Caco-2 (cell line): ENCODE measurements around the gene FEZ2. TPM values are rescaled to one million over a fixed set of nuclear protein-coding genes. Genes with fewer than 3 reads are reported as not detected.

ENCODE experiments used
- BruUV-seq: library from RNA; stranded (reverse); fragments of 400-500 nt; replicated peaks from 2 replicates; lab custom pipeline; 2021; lab: Mats Ljungman, UMichigan
- CTCF ChIA-PET: fragments of 300-600 bp; sonication (Branson Sonifier 250); formaldehyde crosslinking; loops from one replicate; lab custom pipeline; 2022; ENCODE audit warnings: antibody characterized with exemption; lab: Charles Lee
- POLR2A ChIA-PET: fragments of 300-600 bp; sonication (Branson Sonifier 250); formaldehyde crosslinking; loops from one replicate; lab custom pipeline; 2022; ENCODE audit warnings: antibody characterized with exemption; lab: Charles Lee
- DNase-seq, 2 experiments: peaks; one replicate each; pipeline versions ENCODE4 v3.0.0 to v3.0.0-alpha.2; 2020 to 2022
- H3K27me3 ChIP-seq: replicated peaks from 2 replicates; pipeline ENCODE4 v1.6.0; 2011; ENCODE audit warnings: low read length; ENCODE audit not compliant: control insufficient read depth, insufficient read depth
- H3K36me3 ChIP-seq: 2 replicates; pipeline ENCODE4 v1.5.1; 2011; ENCODE audit warnings: low read length; ENCODE audit not compliant: control insufficient read depth, insufficient read depth
- H3K4me1 ChIP-seq: fragments of 250-450 bp; sonication (Bioruptor Pico); 2 replicates; pipeline ENCODE4 v1.5.1; 2020; ENCODE audit warnings: mild to moderate bottlenecking
- H3K4me3 ChIP-seq: 2 replicates; pipeline ENCODE4 v1.5.1; 2011; ENCODE audit warnings: low read depth, mild to moderate bottlenecking, control low read depth, low read length
- H3K9me3 ChIP-seq: fragments of 250-450 bp; sonication (Bioruptor Pico); 2 replicates; pipeline ENCODE4 v1.5.1; 2020; ENCODE audit warnings: mild to moderate bottlenecking, moderate library complexity
- H3K27ac Mint-ChIP-seq: one replicate; pipeline ENCODE4 v1.8.0; 2022; ENCODE audit warnings: mixed read lengths; ENCODE audit not compliant: unreplicated experiment
- H3K27me3 Mint-ChIP-seq: one replicate; pipeline ENCODE4 v1.8.0; 2022; ENCODE audit warnings: mixed read lengths; ENCODE audit not compliant: insufficient read depth, unreplicated experiment
- H3K36me3 Mint-ChIP-seq: one replicate; pipeline ENCODE4 v1.8.0; 2022; ENCODE audit warnings: mild to moderate bottlenecking, mixed read lengths; ENCODE audit not compliant: insufficient read depth, unreplicated experiment
- H3K4me1 Mint-ChIP-seq: one replicate; pipeline ENCODE4 v1.8.0; 2022; ENCODE audit warnings: low read depth, mixed read lengths; ENCODE audit not compliant: unreplicated experiment
- H3K4me3 Mint-ChIP-seq: one replicate; pipeline ENCODE4 v1.8.0; 2022; ENCODE audit warnings: mild to moderate bottlenecking, moderate library complexity, mixed read lengths; ENCODE audit not compliant: unreplicated experiment
- H3K9me3 Mint-ChIP-seq: one replicate; pipeline ENCODE4 v1.8.0; 2022; ENCODE audit warnings: mixed read lengths; ENCODE audit not compliant: unreplicated experiment
- CTCF ChIP-seq, 2 experiments: fragments of 200-600 bp in 1 of 2; IDR thresholded peaks; 1 replicate in 1 of 2; 2 replicates in 1 of 2; pipeline versions ENCODE4 v1.5.1 to v1.8.0; 2011 to 2022; ENCODE audit warnings: antibody characterized with exemption in 1 of 2, control low read depth in 1 of 2, inconsistent platforms in 1 of 2, low read depth in 1 of 2, low read length in 1 of 2, mild to moderate bottlenecking in 1 of 2, moderate library complexity in 1 of 2; ENCODE audit not compliant: insufficient read depth in 1 of 2, severe bottlenecking in 1 of 2, unreplicated experiment in 1 of 2
- intact Hi-C: fragments of 100-400 bp; cut with micrococcal nuclease; formaldehyde crosslinking; loops from one replicate; pipeline ENCODE4 v1.10.0; 2022; ENCODE audit not compliant: unreplicated experiment
- total RNA-seq: library from RNA; stranded (reverse); gene quantifications from 2 replicates; pipeline ENCODE4 v1.2.3, GENCODE V29; 2022

Gene FEZ2
- total RNA-seq, 1 experiment from 2014 or later, result 55.8 TPM

- peaks cover 10% of the 10 kb centered on the region for H3K4me1 Mint-ChIP-seq
- intact Hi-C loops, result no loop called here
- no peak for TF ChIP-seq CTCF (IDR thresholded peaks at IDR 0.05; ENCODE audit: insufficient read depth in 1 of 2, low read depth in 1 of 2, low read length in 1 of 2, severe bottlenecking in 1 of 2, unreplicated experiment in 1 of 2)
- peaks cover 5% of the 10 kb centered on the region; the same call in 1 of the 2 replicates for H3K36me3 ChIP-seq
- no peak overlapping the region for H3K4me3 ChIP-seq
- no peaks in the 10 kb centered on the region for H3K9me3 Mint-ChIP-seq
- H3K4me1 ChIP-seq, result no peaks in the 10 kb centered on the region
- BruUV-seq, result no TSS peak
- DNase-seq, result no peak
- H3K27ac Mint-ChIP-seq, result no peak overlapping the region
- peaks cover 37% of the 10 kb centered on the region for H3K36me3 Mint-ChIP-seq
- no peak overlapping the region for H3K4me3 Mint-ChIP-seq
- POLR2A ChIA-PET, result no interaction called here
- CTCF ChIA-PET, result interaction anchor here (1.0 kb wide), 1 partner anchor 21 kb away, joined by 3 read pairs; no protein-coding TSS in a partner anchor
- H3K27me3 ChIP-seq, result no peaks in the 10 kb centered on the region
- H3K9me3 ChIP-seq, result no peaks in the 10 kb centered on the region
- no peaks in the 10 kb centered on the region for H3K27me3 Mint-ChIP-seq
Measured at GRCh38 chr2:36528274-36528673, 69.7 kb downstream of the FEZ2 start.

DNA sequence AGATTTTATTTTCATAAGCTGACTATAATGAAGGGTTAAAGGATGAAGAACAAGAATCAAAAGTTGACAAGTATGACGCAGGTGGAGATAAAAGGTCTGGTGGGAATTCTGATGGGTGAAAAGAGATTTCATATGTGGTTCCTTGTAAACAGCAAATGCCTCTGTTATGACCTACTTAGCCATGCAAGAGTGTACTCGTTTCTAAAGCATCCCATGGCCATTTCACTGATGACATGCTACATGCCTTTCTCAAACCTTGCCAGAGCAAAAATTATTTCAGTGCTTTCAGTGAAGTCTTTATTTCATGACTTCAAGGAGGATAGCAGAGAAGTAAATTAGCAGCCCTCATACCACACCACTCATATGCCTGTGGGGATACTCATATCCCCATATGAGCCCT, 71.7 kb downstream of the FEZ2 start:
- H3K36me3 Mint-ChIP-seq, result peaks cover 58% of the 10 kb centered on the region
- BruUV-seq, result no TSS peak
- no peak for TF ChIP-seq CTCF (IDR thresholded peaks at IDR 0.05; ENCODE audit: insufficient read depth in 1 of 2, low read depth in 1 of 2, low read length in 1 of 2, severe bottlenecking in 1 of 2, unreplicated experiment in 1 of 2)

DNA sequence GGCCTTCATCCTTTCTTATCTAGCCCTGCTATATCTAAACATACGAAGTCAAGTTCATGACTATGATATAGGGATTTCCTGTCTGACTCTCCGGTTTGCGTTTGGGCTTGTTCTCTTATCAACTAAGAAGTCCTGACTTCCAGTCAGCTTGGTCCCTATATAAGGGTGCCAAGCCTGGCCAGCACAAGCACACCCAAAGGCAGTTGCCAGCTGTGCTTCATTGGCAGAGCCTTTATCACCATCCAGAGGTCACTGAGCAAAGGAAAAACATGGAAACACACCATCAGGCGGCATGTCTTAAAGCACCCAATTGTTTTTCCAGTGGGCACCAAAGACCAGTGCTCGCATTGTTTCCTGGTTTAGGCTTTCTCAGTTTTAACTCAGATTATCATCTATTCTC, 72.7 kb downstream of the FEZ2 start:
- Mint-ChIP-seq H3K4me3 (no peak overlapping the region), H3K9me3 (no peaks in the 10 kb centered on the region), H3K36me3 (peaks cover 67% of the 10 kb centered on the region), H3K4me1 (peaks cover 15% of the 10 kb centered on the region), H3K27me3 (no peaks in the 10 kb centered on the region), H3K27ac (no peak overlapping the region)
- no peaks in the 10 kb centered on the region; the same call in 1 of the 2 replicates for H3K4me1 ChIP-seq
- ChIA-PET CTCF (no interaction called here), POLR2A (interaction anchor here (0.6 kb wide), 1 partner anchor 65 kb away, joined by 3 read pairs; no protein-coding TSS in a partner anchor)
- H3K27me3 ChIP-seq, result no peaks in the 10 kb centered on the region
- no TSS peak for BruUV-seq
- DNase-seq, result no peak
- H3K36me3 ChIP-seq, result peaks cover 6% of the 10 kb centered on the region; the same call in 1 of the 2 replicates
- intact Hi-C loops, result no loop called here
- H3K9me3 ChIP-seq, result no peaks in the 10 kb centered on the region
- TF ChIP-seq CTCF (IDR thresholded peaks at IDR 0.05; ENCODE audit: insufficient read depth in 1 of 2, low read depth in 1 of 2, low read length in 1 of 2, severe bottlenecking in 1 of 2, unreplicated experiment in 1 of 2), result no peak
- H3K4me3 ChIP-seq, result no peak overlapping the region

More for the DNA sequence above, 71.7 kb downstream of the FEZ2 start:
- no peak overlapping the region for H3K4me3 ChIP-seq
- intact Hi-C loops, result no loop called here
- no peaks in the 10 kb centered on the region for H3K9me3 ChIP-seq
- Mint-ChIP-seq H3K27me3 (no peaks in the 10 kb centered on the region), H3K27ac (peak overlapping the region; percentile 15), H3K4me1 (peaks cover 11% of the 10 kb centered on the region), H3K4me3 (no peak overlapping the region), H3K9me3 (no peaks in the 10 kb centered on the region)
- POLR2A ChIA-PET, result no interaction called here
- CTCF ChIA-PET, result no interaction called here
- H3K27me3 ChIP-seq, result no peaks in the 10 kb centered on the region
- H3K36me3 ChIP-seq, result peaks cover 6% of the 10 kb centered on the region; the same call in 1 of the 2 replicates
- no peaks in the 10 kb centered on the region for H3K4me1 ChIP-seq
- DNase-seq, result no peak
